Activated naive CD8-positive, alpha-beta T cell treated with anti-CD3 and anti-CD28 coated beads, Interleukin-2, amount 50 U/mL, for 16 hours (primary cell): ENCODE results near the gene VEGFB.

Experiments used
- DNase-seq: peaks from one replicate; pipeline ENCODE4 v3.0.0-alpha.2; 2020; ENCODE audit warnings: low read depth, low spot score

Gene VEGFB, protein sequence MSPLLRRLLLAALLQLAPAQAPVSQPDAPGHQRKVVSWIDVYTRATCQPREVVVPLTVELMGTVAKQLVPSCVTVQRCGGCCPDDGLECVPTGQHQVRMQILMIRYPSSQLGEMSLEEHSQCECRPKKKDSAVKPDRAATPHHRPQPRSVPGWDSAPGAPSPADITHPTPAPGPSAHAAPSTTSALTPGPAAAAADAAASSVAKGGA

DNA sequence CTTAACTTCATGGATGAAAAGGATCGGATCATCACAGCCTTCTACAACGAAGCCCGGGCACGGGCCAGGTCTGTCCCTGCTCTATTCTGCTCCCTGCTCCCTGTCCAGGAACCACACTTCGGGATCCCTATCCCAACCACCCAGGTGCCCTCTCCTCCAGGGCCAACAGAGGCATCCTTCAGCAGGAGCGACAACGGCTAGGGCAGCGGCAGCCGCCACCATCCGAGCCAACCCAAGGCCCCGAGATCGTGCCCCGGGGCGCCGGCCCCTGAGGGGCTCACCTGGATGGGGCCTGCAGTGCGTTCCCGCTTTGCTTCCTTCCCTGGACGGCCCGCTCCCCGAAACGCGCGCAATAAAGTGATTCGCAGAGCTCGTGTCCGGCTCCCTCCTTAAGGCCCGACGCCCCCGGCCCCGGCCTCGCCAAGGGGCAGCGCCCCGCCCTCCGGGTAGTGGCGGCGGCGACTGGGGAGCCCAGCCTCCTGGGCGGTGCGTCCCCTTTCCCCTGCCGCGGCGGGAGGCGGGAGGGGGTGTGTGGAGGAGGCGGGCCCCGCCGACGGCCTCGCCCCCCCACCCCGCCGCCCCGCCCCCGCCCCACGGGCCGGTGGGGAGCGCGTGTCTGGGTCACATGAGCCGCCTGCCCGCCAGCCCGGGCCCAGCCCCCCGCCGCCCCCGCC is at the start of gene VEGFB:
TSS of gene VEGFB (plus strand) at position 672 of the 674 bp plus-strand sequence. CDS start 250 bp downstream, outside the sequence.
- DNase-seq: peak; percentile 34

DNA sequence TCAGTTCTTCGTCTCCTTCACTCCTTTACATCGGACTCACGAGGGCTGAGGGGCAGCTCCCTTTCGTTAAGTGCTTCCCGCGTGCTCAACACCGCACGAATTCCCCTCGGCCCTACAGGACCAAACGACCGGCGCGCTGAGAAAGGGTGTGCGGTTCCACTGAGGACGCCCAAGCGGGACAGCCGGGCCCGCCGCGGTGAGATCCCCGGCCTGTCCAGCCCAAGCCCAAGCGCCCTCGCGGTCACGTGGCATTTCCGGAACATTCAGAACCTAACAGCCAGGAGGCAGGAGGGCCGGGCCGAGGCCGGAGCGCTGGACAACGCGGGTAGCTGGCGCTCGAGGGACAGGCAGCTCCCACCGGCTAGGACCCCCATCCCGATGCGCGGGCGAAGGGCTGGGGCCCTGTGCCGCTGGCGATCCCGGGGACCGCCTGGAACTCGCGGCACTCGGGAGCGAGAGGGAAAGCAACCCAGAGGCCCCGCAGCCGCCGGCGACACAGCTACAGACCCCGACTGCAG is 49.1 kb upstream of the VEGFB start:
- DNase-seq: no peak

DNA sequence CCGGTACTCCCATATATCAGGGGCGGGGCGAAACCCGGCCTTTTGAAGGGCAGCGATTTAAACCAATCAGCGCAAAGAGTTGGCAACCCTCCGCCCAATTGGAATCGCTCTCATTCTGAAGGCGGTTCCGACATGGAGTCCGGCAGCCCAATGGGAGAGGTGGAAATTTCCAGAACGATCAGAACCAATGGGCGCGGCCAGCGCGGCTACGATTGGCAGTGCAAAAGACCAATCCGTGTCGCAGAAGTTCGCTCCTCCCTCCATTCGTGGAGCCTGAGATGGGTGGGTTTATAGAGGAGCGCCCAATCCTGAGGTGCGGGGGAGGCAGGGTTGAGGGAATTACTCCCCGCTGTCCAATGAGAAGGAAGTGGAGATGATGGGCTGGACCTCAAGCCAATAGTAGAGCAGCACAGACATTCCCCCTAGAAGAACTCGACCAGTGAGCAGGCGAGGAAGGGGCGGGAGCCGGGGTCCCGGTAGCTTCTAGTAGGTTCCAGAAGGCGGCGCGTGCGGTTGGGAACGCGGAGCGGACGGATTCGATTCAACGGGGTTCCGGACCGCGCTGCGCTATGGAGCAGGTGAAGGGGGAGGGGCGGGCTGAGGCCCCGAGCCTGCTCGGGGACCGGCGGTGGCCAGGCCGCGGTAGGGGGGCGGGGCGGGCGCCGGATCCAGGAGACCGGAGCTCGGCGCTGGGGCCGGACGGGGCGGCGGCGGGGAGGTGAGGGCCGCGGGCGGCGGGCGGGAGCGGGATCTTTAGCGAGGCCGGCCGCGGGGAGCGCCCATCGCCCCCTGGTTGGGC is 48.5 kb upstream of the VEGFB start, which contains the start of gene STIP1:
TSS of gene STIP1 (plus strand) at position 479 of the 799 bp plus-strand sequence. CDS start at position 570, 91 bp downstream.
- peak; percentile 95 for DNase-seq

DNA sequence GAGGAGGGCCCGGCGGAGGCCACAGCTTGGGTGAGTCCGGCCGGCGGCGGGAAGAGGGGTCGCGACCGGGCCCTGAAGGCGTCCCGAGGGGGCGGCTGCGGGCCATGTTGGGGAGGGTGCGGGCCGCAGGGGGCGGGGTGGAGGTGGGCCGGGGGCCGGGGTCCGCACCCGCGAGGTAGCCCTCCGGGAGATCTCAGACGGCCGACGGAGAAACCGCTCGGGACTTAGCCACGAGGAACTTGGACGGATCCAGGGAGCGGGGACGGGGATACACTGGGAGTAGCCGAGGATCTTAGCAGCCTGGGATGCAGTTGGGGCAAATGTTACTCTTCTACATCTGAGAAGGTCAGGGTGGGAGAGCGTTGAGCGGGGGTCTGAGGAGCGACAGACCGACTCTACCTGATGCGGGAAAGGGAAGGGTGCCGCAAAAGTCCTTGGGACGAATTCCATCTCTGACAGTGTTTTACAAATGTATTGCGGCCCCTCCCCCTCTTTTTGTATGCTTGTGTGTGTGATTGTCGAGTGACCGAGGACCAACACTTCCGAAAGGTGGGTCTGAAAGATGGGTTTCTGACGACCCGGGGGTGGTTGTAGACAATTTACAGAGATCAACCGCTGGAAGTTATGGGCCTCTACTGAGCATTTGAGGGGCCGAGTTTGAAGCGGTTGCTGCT is 47.8 kb upstream of the VEGFB start:
- DNase-seq: no peak

DNA sequence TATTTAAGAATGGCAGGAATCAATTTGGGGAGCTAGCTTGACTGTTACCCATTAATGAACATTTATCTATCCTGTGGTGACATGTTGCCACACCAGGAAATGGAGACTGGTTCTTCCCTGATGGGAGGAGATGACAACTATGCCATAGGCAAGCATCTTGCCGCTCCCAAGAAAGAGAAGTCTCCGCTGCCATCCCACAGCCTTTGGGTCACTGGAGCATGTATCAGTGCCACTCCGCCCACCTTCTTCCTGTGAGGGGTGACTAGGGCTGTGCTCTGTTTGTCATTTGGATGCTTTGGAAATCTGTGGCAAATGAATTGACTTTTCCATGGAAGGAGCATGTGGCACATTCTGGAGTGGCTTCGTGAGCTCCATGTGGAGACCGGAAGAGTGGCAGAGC is 42.0 kb upstream of the VEGFB start:
- DNase-seq: no peak

DNA sequence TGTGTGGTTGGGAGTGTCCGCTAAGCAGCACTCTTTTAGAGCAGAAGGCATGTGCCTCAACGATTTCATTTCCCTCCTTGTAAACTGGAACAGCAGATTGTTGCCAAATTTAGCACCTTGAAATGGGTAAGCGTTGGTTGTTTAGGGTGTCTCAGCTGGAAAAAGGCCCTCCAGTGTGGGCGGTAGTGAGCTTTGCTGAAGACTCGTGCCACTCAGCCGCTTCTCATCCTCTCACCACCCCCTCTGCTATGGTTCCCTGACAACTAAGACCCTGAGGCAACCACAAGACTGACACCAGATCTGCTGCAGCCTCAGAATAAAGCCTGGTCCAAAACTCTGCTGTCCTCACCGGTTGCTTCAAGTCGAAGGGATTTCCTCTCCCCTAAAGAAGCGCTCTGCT is 37.8 kb upstream of the VEGFB start:
- DNase-seq: no peak

DNA sequence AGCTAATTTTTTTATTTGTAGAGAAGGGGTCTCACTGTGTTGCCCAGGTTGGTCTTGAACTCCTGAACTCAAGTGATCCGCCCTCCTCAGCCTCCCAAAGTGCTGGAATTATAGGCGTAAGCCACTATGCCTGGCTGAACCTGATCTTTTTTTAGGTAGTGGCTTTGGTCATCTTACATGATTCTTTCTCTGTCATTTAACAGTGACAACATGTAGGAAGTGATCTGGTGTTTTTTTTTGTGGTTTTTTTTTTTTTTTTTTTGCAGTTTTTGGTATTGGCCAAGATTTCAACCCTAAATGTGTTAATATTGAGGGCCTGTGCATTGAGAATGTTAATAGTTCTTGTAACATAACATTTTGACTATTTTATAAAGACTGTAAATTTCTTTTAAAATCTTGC is 35.9 kb upstream of the VEGFB start:
- no peak for DNase-seq

DNA sequence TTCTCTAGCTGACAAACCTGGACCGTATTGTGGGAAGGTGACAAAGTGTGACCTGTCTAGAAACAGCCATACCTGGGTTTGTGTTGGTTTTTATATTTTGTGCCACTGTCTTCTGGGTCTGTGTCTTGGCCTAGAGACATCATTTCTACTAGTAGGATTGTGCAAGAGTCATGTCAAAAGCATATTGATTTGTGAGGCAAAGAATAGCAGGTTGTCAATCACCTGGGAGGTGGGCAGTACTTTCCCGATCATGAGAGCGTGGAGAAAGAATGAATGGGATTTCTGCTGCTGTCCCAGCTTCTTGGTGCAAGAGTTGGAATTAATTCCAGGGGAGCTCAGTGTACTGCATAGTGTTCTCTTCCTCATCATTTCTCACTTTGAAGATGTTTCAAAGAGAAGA is 32.8 kb upstream of the VEGFB start:
- no peak for DNase-seq

DNA sequence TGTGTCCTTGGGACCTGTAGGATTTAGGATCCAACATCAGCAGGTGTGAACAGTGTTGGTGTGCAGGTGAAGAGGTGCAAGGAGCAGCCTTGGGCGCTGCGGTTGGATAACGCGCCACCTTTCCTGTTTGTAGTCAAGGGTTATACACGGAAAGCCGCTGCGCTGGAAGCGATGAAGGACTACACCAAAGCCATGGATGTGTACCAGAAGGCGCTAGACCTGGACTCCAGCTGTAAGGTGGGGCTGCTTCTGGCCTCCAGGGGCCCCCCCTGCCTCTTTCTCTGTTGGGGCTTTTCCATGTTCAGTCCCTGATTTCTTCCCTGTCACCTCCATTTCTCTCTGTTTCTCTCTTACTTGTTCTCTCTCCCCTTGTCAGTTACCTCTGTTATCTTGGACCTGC is 31.4 kb upstream of the VEGFB start:
- DNase-seq: no peak

DNA sequence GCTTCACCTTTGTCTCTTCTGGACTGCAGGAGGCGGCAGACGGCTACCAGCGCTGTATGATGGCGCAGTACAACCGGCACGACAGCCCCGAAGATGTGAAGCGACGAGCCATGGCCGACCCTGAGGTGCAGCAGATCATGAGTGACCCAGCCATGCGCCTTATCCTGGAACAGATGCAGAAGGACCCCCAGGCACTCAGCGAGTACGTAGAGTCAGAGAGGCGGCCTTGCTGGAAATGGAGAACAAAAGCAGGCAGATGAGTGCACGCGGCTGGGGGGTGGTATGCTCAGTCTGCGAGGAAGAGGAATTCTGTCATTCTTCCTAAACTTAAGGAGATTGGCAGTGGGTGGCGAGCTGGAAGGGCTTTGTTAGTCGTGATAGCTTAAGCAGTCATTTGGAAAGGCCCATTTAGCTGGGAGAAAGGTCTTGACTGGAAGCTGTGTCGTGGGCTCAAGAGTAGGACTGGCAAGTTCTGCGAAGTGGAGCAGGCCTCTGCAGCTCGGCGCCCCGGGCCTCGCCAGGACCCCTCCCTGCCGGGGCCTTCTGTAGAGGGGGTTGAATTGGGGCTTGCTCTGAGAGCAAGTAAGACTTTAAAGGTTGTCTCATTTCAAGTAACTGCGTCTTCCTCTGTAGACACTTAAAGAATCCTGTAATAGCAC is 30.8 kb upstream of the VEGFB start:
- DNase-seq: no peak

DNA sequence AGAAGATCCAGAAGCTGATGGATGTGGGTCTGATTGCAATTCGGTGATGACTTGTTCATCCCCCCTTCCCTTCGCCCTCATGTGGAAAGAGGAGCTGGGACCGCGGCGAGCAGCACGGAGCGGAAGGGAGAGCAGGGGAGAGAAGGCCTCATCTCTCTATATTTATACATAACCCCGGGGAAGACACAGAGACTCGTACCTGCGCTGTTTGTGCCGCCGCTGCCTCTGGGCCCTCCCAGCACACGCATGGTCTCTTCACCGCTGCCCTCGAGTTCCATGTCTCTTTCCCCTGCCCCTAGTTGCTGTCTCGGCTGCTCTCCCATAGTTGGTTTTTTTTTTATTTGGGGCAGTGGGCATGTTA is 30.3 kb upstream of the VEGFB start:
- DNase-seq: no peak

DNA sequence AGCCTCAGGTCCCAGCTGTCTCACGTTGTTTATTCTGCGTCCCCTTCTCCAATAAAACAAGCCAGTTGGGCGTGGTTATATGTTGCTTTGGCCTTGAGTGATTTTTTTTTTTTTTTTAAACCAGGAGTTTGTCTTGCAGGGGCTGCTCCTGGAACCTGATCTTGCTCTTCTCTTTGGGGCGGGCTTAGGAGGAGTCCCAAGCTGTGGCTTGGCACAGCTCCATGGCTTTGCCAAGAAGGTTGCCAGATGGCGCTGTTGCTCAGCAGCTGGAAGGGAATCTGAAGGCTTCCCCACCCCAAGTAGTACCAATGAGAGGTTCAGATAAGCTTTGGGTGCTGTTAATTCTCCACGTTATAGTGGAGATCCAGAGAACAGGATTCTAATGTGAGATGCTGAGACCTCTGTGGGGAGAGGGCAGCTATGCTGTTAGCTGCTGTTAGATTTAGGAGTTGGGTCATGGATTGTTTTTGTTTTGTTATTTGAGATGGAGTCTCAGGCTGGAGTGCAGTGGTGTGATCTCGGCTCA is 29.9 kb upstream of the VEGFB start:
- no peak for DNase-seq

DNA sequence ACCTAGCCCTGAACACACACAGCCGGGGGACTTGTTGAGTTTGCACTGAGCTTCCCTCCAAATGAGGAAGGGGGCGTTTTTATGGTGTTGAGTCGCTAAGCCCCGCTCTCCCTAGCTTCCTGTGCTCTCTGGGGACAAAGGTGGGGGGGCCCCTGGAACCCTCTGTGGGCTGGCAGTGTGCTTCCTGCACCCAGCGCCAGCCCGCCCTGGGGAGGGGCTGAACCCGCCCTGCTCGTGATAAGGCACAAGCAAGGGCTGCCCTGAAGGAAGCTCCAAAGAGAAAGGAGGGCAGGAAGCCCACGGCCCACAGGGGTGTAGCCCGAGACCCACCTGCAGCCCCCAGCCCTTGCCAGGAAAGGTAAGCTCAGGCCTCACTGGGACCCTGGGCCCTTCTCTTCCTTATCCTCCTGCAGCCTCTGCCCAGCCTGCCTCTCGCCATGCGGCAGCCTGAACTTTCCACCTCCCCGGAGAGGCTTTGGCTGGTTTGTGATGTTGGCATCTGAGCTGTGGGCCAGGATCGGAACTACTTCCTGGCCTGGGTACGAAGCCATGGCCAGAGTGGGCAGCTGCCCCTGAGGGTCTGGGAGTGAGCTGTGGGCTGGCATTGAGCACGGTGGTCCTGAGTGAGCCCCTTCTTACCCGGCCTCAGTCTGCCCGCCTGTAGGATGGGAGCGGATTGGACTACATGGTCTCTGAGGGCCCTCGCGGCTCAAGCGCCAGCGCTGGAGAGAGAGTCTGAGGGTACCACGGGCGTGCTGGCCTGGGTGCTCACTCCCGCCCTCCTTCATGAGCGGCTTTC is 27.7 kb upstream of the VEGFB start, which contains the start of gene FERMT3:
TSS of gene FERMT3 (plus strand) at position 265 of the 799 bp plus-strand sequence. CDS start 644 bp downstream, outside the sequence.
- peak; percentile 48 for DNase-seq

DNA sequence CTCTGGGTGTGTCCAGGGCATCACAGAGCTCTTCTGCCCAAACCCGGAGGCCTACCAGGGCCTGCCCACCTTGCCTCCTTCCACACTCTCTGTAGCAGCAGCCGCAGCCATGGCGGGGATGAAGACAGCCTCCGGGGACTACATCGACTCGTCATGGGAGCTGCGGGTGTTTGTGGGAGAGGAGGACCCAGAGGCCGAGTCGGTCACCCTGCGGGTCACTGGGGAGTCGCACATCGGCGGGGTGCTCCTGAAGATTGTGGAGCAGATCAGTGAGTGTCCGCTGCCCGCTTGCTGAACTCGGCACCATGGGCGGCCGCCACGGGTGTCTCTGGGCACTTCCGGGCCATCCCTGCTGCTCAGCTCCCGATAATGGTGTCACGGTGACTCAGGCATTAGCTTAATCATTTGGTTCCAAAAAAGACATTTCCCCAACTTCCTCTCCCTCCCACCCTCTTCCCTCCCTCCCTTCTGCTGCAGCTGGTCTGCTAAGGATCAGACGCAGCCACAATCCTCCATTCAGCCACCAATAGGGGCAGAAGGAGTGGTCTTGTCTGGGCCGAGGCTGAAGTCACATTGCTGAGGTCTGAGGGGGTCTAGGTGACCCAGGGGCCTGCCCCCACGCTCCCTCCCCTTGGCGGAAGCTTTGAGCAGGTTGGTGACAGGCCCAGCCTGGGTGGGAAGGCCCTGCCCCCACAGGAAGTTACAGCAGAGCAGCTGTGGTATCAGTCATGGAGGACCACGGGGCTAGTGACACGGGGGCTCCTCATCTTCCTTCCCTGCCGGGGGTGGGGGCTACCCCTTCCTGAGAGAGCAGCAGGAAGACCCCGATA is 26.9 kb upstream of the VEGFB start:
- peak; percentile 66 for DNase-seq

DNA sequence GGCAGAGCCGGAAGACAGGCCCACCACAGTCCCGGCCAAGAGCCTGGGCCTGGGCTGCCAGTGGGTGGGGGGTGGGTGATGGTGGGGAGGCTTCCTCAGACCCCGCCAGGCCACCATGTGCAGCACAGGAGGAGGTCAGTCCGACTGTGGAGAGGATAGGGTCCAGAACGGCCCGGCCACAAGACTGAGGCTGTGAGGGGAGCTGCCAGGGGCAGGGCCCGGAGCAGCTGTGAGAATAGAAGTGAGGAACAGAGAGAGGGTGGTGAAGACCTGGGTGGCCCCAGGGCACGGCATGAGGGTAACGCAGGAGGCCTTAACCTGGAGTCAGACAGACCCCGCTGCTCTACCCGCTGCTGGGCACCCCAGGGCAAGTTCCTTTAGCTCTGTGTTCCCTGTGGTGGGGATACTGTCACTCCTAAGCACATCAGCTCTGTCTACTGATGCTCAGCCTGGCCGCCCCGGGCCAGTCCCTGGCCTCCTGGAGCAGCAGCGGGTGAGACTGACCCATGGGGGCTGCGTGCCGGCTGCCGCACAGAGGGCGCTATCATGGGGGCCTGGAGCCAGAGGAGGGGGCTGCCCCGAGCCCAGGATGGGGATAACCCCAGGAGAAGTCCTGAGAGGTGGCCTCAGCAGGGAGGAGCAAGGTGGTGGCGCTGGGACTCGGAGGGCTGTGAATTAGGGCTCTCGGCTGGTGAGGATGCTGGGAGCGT is 26.1 kb upstream of the VEGFB start:
- DNase-seq: no peak

DNA sequence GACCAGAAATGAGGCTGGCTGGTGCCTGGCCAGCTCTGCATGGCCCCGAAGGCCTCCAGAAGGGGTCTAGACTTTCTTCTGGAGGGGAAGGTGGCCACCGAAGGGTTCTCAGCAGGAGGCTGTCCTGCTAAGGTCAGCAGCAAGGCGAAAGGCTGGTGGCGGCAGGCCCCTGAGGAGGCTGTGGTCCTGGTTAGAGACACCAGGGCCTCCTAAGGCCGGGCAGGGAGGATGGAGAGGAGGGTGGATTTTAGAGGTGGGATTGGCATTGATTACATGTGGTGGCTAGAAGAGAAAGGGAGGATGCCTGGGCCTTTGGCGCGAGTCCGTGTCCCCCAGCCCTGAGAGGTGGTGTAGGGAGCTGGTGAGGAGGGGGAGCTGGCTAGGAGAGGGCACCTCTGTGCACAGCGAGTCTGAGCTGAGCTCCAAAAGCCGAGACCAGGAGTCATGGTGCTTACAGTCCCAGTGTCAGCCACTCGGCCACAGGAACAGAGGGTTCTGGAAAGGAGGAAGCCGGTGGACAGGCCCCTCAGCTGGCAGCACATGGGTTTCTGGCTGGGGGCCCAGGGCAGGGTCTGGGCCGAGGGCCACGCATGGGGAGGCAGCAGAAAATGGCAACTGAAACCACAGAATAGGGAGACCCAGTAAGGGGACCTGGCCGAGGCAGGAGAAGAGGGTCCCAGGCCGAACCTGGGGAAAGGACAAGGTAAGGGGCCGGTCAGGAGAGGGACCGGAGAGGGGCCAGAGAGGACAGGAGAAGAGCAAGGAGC is 25.4 kb upstream of the VEGFB start:
- DNase-seq: no peak

DNA sequence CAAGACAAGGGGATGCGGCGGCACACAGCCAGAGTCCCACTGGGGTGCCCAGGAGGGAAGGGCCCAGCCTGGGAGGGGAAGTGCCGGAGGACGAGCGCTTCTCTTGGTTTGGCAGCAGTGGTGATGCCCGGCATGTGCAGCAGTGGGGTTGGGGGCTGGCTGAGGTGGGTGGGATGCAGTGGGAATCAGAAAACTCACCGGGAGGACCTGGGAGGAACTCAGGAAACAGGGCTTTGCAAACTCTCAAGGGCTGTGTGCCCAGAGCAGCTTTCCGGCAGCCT is 24.9 kb upstream of the VEGFB start:
- no peak for DNase-seq
